Subcutaneous adipose tissue (tissue), 4 donors: ENCODE results near the gene HMOX1. TPM values are rescaled to one million over a fixed set of nuclear protein-coding genes. Genes with fewer than 3 reads are reported as not detected.

Source experiments
- total RNA-seq, 4 donors: library from RNA; depleted of rRNA; stranded (reverse); fragments of >200 nt; gene quantifications; one replicate each; pipeline ENCODE4 v1.1.0, GENCODE V29; 2016
- TF ChIP-seq, protein P1 (sequence below): fragments of 450-650 bp; IDR thresholded peaks from one replicate; pipeline ENCODE4 v1.5.1; 2016; ENCODE audit warnings: low read depth, mild to moderate bottlenecking, control low read depth, antibody characterized with exemption, moderate library complexity

Gene HMOX1
- total RNA-seq, 4 donors from 2014 or later = 17.6 to 80.4 (median 28.7) TPM

DNA sequence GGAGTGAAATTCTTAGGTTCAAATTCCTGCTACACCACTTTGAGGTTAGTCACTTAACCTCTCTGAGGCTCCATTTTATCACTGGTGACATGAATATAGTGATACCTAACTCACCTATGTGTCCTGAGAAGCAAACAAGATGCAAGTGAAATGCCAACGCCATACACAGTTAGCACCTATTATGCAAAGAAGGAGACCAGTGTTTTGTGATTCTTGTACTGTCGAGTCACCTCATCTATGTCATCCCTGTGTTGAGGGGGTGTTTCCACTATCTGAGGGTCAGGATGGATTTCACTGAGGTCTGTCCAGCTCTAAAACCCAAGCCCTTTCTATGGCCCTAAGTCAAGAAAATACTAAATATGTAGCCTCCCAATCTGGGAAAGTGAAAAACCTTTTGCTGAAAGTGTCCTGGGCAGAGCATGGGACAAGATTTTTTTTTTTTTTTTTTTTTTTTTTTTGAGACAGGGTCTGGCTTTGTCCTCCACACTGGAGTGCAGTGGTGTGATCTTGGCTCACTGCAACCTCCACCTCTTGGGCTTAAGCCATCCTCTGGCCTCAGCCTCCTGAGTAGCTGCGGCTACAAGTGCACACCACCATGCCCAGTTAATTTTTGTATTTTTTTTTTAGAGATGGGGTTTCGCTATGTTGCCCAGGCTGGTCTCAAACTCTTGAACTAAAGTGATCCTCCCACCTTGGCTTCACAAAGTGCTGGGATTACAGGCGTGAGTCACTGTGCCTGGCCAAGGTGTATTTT, 14.1 kb downstream of the HMOX1 start:
- TF ChIP-seq, protein P1, sequence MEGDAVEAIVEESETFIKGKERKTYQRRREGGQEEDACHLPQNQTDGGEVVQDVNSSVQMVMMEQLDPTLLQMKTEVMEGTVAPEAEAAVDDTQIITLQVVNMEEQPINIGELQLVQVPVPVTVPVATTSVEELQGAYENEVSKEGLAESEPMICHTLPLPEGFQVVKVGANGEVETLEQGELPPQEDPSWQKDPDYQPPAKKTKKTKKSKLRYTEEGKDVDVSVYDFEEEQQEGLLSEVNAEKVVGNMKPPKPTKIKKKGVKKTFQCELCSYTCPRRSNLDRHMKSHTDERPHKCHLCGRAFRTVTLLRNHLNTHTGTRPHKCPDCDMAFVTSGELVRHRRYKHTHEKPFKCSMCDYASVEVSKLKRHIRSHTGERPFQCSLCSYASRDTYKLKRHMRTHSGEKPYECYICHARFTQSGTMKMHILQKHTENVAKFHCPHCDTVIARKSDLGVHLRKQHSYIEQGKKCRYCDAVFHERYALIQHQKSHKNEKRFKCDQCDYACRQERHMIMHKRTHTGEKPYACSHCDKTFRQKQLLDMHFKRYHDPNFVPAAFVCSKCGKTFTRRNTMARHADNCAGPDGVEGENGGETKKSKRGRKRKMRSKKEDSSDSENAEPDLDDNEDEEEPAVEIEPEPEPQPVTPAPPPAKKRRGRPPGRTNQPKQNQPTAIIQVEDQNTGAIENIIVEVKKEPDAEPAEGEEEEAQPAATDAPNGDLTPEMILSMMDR = no peak

GRCh38 chr22:35397095-35397904, 16.4 kb downstream of the HMOX1 start:
- TF ChIP-seq, protein P1 = no peak

DNA sequence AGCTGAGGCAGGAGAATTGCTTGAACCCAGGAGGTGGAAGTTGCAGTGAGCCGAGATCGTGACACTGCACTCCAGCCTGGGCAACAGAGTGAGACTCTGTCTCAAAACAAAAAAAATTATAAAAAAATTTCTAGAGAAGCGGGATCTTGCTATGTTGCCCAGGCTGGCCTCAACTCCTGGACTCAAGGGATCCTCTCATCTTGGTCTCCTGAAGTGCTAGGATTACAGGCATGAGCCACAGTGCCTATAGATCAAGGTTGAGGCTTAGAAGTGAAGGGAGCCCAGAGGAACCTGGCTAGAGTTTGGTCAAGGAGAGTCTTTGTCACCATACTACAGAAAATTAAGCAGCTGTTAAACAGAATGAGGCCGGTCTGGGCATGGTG, 17.7 kb downstream of the HMOX1 start:
- TF ChIP-seq, protein P1 = no peak

GRCh38 chr22:35399114-35399677, 18.3 kb downstream of the HMOX1 start:
- TF ChIP-seq, protein P1 = no peak

GRCh38 chr22:35399678-35400500, 19.0 kb downstream of the HMOX1 start, which contains the start of gene MCM5:
MCM5 (plus strand) TSS chr22:35400140; CDS start chr22:35400439, 299 bp downstream.
- TF ChIP-seq, protein P1 = no peak

- TF ChIP-seq, protein P1 = no peak
These were observed 19.6 kb downstream of the HMOX1 start for GRCh38 chr22:35400501-35400790.

DNA sequence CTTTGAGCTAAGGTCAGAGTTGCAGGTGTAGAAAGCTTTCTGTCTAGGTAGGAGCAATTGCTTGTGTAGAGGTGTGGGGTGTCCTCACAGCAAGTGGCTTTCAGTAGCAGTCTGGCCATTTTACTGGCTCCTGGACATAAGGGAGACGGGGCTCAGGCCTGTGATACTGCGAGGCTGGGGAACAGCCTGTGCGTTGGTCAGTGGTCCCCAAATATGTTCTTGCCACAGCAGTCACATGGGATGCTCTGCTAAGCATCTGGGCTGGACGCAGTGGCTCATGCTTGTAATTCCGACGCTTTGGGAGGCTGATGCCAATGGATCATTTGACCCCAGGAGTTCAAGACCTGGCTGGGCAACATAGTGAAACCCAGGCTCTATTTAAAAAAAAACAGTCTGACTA, 21.0 kb downstream of the HMOX1 start:
- TF ChIP-seq, protein P1 = no peak
